IPS-11a (cell line): ENCODE measurements around the gene ROCK2.
"Not testable (repeated sequence)": the region's sequence is repeated elsewhere in the genome, so short reads cannot be mapped to it uniquely, and the experiment has no call there.

Experiments used
- H3K4me3 ChIP-seq: one replicate; pipeline ENCODE4 v1.5.1; 2013; ENCODE audit warnings: low read depth, low read length, control low read depth

Gene ROCK2

DNA sequence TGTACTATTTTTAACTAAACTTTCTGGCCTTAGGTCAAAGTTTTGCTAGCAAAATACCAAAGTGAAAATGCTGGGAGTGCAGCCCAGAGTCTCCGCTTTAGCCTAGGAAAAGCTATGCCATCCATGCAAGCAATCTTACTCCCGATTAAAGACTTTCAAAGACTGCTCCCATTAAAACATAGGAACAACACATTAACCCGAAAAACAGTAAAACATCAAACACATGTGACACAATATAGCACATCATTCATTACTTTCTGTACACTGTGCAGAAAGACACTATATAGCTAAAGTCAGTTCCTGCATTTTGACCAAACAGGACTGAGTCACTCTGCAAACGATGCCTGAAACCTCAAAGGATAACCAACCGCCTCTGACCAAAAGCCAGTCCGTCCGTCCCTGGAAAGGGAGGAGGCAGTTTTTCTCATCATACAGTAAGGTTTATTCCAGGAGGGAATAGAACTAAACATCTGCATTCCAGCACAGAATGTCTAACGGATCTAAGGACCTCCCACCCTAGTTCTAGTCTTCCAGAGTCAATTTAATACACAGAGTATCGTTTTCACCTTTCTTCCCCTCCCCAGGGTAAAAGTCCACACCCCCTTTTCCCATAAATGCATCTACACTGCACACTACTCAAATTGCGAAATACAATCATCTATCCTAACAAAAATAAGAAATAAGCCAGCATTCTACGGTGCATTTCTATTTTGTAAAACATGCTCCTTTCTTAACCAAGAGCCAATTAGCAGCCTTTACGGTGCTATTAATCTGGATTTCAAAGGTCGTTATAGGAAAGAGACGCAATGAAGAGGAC, 1.7 kb downstream of the ROCK2 start:
- H3K4me3 ChIP-seq: peak overlapping the region; percentile 79

DNA sequence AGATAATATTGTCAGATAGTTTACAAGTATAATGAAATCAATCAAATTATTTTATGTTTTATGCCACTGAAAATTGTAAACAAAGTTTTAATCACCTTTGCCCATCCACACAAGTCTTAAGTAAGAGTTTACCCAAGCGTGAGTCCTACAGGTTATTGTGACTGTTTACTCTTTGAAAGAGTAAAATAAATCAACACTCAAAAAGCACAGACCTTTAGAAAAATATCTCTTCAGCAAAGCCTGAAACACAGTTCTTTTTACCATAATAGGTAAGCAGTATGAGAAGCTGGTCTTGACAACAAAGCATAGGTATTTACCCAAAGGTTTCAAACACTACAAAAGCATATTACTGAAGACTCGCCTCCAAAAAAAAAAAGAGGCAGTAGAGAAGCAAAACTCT, 3.7 kb downstream of the ROCK2 start:
- H3K4me3 ChIP-seq: no peak overlapping the region

DNA sequence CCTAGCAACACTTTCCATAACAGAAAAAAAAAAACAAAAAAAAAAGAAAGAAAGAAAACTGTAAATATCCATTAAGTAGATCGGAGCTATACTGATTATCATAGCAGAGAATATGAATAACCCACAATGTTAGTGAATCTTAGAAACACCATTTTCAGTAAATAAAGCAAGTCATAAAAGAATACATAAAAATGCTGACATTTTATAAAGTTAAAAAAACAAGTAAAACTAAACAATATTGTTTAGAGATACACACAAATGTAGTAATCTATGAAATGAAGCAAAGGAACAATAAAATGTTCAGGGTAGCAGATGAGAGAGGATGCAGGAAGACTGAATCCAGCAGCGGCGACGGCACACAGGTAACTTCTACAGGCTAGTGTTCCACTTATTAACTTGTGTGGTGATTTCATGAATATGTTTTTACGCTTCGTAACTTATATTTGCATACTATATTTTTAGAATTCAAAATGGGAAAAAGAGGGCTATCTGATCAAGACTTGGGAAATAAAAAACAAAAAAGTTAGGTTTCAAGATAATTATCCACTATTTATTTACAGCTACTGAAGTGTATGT, 4.8 kb downstream of the ROCK2 start:
- H3K4me3 ChIP-seq: no peak overlapping the region

DNA sequence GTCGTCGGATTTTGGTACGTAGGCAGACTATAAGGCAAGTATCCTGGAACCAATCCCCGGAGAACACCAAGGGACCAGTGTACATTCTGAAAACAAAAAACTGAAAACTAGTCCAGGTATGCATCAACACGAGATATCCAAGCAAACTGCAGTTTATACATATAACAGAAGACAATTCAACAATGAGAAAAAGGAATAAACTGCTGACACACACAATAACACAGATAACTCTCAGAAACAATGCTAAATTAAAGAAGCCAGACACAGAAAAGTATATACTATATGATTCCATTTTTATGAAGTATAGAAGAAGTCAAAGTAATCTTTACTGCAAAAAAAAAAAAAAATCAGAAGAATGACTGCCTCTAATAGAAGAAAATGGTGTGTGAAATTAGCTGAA, 5.9 kb downstream of the ROCK2 start:
- no peak overlapping the region for H3K4me3 ChIP-seq

DNA sequence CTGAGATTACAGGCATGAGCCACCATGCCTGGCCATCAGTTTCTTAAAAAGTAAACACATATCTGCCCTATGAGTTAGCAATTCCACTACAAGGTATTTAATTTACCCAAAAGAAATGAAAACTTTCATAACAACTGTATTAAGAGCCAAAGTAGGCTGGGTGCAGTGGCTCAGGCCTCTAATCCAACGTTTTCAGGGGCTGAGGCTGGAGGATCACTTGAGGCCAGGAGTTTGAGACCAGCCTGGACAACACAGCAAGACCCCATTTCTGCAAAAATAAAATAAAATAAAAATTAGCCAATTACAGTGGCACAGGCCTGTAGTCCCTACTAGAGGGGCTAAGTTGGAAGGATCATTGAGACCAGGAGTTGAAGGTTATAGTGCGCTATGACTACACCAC, 6.5 kb downstream of the ROCK2 start:
- no peak overlapping the region for H3K4me3 ChIP-seq

DNA sequence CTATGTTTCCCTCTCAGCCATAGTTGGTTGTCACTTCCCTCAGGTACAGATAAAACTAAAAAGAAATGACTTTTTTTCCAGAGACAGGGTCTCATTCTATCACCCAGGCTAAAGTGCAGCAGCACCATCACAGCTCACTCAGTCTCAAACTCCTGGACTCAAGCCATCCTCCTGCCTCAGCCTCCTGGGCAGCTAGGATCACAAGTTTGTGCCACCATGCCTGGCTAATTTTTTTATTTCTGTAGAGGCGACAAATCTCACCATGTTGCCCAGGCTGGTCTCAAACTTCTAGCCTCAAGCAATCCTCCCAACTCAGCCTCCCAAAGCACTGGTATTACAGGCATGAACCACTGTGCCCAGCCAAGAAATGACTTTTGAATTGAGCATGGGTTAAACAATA, 8.2 kb downstream of the ROCK2 start:
- no peak overlapping the region for H3K4me3 ChIP-seq

DNA sequence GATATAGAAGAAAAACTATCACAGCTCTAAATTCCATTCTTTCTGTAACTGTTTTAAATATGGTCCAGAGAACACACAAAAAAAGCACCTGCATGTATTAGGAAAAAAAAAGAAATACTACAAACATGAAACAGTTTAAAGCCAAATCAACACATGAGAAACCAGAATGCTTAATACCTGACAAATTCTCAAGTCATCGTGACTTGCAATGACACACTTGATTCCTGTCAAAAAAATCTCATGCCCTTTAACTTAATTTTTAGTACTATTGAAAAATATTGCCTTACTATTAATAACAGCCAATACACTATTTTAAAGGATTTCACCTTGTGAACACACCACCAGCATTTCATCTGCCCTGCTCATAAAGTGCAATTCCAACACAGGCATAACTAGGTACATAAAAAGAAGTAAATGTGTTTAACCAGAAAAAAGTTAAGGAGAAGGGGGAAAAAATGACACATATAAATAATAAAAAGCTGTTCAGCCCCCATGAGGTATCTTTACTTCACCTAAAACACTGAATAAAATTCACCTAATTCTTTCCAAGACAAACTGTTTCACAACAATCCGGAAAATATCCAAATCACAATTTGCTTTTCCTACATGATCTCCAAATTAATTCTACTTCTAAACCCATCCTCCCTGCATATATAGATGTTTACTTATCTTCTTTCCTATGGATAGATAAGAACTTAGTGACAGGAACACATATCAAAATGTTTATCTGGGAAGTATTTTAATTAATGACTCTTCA, 10.8 kb downstream of the ROCK2 start:
- H3K4me3 ChIP-seq: no peak overlapping the region

DNA sequence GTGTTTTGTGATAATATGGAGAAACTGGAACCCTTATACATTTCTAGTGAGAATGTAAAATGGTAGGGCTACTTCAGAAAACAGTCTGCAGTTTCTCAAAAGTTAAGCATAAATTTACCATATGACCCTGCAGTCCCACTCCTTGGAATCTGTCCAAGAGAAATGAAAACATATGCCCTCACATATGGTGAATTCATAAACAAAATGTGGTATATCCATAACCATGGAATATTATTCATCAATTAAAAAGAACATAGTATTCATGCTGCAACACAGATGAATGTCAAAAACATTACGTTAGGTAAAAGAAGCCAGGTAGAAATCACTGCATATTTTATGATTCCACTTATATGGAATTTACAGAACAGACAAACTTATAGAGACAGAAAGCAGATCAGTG, 11.8 kb downstream of the ROCK2 start:
- H3K4me3 ChIP-seq: no peak overlapping the region

DNA sequence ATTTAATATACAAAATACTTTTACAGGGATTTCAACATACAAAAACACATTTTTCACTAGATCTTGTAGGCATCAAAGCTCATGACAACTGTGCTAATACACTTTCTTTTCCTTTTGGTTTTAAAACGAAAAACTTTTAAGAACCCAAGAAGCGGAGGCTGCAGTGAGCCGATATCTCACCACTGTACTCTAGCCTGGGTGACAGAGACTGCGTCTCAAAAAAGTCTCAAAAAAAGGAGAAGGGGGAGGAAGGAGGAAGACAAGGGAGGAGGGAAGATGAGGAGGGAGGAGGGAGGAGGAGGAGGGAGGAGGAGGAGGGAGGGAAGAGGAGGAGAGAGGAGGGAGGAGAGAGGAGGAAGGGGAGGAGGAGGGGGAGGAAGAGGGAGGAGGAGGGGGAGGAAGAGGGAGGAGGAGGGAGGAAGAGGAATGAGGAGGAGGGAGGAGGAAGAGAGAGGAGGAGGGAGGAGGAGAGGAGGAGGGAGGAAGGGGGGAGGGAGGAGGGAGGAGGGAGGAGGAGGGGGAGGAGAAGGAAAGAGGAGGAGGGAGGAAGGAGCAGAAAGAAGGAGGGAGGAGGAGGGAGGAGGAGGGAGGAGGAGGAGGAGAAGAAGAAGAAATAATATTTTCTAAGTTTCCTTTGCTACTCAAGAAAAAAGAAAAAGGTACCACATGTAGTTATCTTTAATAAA, 13.8 kb downstream of the ROCK2 start:
- H3K4me3 ChIP-seq: no peak overlapping the region

DNA sequence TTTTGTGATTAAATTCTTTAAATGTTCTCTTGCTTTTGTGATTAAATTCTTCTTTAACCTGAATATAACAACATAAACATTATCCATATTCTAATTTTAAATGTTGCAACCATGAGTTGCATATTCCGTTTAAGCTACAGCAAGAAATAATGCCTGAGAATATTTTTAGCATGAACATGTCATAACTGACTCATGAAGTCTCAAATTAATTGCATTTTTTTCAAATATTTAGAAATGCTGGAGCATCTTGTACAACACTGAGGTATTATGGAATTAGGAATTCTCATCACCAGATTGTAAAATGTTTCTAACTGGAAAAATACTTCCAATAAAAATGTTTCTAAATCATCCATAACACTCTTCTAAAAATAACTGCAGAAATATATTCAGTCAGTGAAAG, 14.7 kb downstream of the ROCK2 start:
- no peak overlapping the region for H3K4me3 ChIP-seq

DNA sequence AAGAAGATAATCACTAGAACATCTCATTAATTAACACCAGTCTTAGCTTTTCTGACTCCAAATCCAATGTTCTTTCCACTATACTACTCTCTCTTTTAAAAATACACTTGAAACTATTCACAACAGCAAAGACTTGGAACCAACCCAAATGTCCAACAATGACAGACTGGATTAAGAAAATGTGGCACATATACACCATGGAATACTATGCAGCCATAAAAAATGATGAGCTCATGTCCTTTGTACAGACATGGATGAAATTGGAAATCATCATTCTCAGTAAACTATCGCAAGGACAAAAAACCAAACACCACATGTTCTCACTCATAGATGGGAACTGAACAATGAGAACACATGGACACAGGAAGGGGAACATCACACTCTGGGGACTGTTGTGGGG, 15.9 kb downstream of the ROCK2 start:
- H3K4me3 ChIP-seq: not testable (repeated sequence)

DNA sequence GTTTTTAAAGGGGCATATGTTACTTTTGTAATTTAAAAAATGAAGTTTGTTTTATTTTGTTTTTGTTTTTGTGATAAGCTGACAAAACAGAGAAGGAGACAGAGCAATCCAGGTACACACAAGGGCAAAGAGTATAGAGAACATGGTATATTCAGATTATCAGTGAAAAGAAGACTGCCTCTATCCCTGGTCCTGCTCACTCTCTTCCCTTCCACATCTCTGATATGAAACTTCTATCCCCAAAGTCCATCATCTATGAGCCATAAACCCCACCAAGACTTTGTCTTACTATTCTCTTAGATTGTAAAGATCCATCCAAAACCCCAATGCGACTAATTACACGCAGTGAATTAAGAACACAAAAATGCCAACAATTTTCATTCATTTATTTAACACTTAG, 16.6 kb downstream of the ROCK2 start:
- H3K4me3 ChIP-seq: no peak overlapping the region

DNA sequence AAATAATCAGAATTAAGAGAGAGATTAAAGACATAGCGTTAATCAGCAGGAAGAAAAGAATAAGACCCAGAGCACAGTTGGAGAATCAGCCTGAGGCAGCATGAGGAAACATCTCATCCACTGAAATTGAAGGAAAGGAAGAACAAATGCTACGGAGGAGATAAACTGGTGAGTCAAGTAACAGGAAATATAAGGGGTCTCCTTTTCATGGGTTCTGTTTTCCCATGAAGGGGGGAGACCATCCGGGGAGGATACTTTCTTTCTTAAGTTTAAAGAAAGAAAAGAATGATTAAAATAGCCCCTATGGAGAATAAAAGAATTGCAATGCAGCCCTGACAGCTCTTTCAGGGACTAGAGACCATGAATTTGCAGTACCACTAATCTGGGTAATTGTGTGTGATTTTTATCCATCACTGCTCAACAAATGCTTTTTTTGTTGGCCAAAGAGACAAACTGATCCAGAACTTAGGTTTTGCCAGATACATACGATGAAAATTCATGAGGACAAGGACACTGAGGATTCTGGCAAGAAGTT, 17.7 kb downstream of the ROCK2 start:
- no peak overlapping the region for H3K4me3 ChIP-seq

DNA sequence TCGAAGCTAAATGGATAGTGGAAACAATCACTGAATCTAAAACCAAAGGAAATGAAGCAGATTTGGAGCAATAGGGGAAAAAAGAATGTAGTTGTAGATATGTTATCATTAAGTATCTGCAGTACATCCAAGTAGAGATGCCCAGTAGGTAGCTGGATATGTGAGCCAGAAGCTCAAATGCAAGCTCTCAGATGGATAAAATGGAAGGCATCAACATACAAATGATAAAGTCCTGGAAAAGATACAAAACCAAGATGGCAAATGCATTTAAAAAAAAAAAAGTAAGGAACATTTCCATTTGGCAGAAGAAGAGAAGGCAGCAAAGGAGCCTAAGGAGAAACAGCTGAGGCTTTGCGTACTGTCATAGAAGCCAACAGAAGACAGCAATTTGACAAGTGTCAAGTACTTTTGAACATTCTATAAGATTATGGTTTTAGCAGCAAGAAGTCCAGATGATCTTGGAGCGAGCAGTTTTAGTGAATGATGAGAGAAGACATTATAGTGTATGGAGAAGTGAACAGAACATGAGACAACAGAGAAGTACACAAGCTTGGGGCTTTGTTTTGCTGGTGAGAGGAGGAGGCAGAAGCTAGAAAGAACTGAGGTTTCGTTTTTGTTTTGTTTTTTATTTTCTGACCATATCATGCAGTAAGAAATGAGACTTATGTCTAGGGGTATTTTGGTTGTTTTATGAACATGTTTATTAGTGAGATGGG, 18.3 kb downstream of the ROCK2 start:
- no peak overlapping the region for H3K4me3 ChIP-seq

DNA sequence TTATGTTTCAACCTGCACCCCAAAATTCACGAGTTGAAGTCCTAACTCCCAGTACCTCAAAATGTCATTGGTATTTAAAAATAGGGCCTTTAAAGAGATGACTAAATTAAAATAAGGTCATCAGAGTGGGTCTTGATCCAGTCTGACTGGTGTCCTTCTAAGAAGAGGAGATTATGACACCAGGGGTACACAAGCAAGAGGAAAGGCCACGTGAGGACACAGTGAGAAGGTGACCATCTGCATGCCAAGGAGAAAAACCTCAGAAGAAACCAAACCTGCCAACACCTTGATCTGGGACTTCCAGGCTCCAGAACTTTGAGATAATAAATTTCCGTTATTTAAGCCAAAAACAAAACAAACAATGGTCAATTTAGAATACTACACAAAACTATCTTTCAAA, 22.6 kb downstream of the ROCK2 start:
- no peak overlapping the region for H3K4me3 ChIP-seq

DNA sequence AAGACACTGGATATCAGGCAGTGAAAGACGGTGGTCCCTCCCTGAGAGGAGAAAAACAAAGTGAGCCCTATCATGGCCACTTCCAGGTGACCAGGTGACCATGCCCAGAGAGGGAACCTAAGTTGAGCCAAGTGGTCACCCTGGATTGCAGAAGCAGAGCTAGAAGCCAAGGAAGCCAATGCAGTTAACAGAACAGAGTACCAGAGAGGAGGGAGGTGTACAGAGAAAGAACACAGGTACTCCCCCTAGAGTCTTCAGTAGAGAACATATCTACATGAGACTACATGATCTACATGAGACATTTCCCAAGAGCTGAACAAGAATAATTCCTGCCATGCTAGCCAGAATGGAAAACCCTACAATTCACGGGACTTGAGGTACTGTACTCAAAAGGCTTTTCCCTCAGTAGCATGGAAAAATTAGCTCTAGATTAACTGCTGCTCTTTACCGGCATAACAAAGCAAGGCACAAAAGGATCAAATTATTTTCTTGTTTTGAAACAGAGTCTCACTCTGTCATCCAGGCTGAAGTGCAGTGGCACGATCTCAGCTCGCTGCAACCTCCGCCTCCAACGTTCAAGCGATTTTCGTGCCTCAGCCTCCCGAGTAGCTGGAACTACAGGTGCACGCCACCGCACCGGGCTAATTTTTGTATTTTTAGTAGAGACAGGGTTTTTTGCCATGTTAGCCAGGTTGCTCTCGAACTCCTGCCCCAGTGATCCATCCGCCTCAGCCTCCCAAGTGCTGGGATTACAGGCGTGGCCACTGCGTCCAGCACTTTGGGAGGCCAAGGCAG, 23.5 kb downstream of the ROCK2 start:
- no peak overlapping the region for H3K4me3 ChIP-seq

DNA sequence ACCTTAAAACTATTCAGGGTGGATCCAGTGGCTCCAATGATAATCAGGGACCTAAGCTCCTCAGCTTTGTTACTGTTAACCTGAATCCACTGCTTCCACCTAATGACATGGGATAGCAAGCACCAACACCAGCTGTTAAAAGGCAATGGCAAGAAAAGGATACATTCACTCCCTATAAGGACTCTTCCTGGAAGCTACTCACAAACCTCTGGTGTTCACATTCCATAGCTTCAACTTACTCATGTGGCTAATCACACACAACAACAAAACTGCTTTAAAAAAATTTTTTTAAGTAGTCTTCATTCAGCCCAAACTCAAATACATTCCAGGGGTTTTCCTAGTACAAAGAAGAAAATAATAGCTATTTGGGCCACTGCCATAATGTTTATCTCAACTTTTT, 24.5 kb downstream of the ROCK2 start:
- no peak overlapping the region for H3K4me3 ChIP-seq

DNA sequence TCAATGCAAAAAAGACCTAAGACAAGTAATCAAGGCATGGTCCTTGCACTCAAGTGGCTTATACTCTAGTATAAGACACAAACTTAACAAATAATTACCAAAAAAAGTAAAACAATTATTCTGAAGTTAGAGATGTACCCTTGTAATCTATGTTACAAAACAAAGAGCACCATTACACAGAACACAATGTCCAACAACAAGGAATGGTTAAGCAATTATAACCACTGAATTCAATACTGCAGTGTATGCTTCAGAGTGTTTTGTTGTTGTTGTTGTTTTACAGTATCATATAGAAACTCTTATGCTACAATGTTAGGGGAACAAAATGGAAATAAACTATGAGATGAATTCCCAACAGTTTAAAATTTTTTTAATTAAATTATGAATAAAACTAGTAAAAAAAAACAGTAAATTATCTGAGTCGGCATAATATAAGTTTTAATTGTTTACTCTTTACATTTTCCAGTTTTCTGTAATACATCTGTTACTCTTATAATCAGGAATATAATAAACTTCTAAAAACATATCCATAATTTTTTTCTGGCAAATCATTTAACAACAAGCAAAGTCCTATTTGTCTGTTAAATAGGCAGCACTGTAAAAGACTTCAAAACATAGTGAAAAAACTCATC, 29.2 kb downstream of the ROCK2 start:
- H3K4me3 ChIP-seq: no peak overlapping the region

DNA sequence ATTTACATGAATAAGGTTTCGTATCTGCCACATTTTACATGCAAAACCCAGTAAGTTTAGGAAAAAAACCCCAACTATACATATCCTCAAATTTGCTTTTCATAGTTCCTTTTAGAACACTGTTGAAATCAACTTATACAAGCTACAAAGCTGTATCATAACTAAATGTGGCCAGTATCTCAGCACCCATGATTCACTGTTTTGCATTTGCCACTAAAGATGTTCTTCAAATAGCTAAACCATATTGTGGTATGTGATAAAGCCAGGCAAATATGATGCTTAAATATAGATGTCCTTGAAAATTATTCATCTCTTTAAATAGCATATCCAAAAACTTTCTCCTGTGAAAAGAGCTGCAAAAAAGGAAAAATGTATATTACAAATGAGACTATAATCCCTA, 29.9 kb downstream of the ROCK2 start:
- no peak overlapping the region for H3K4me3 ChIP-seq
